ENCODE measurements around the gene SLAIN2. TPM values are rescaled to one million over a fixed set of nuclear protein-coding genes. Genes with fewer than 3 reads are reported as not detected.
"Not testable (repeated sequence)": the region's sequence is repeated elsewhere in the genome, so short reads cannot be mapped to it uniquely, and the experiment has no call there.

The SLAIN2 gene
- 18.8 and 28.8 TPM in 2 replicates for total RNA-seq (2012; rRNA removed)

GRCh38 chr4:48340965-48341775 is at the start of gene SLAIN2:
Gene SLAIN2, plus strand, starts transcription at chr4:48341529. Its CDS starts 211 bp downstream, at chr4:48341740.
- Histone ChIP-seq H3K4me1 (ENCODE audit: control insufficient read depth, insufficient read depth, low read length) (peaks cover 36% of the 10 kb centered on the region), H3K9me3 (replicated peaks; ENCODE audit: low read length) (no peaks in the 10 kb centered on the region), H3K4me3 (ENCODE audit: low read length) (peak within 1 kb of the TSS; percentile 82), H3K4me2 (ENCODE audit: low read length) (peak within 1 kb of the TSS; percentile 86), H3K27me3 (ENCODE audit: control insufficient read depth, insufficient read depth, low read length) (no peaks in the 10 kb centered on the region), H3K36me3 (ENCODE audit: insufficient read depth, low read length) (no peaks in the 10 kb centered on the region), H3K9ac (ENCODE audit: low read depth, low read length) (peak within 1 kb of the TSS; percentile 99)

- H3K36me3 ChIP-seq (ENCODE audit: insufficient read depth, low read length); H3K27me3 ChIP-seq (ENCODE audit: control insufficient read depth, insufficient read depth, low read length); H3K4me1 ChIP-seq (ENCODE audit: control insufficient read depth, insufficient read depth, low read length); H3K9ac ChIP-seq (ENCODE audit: low read depth, low read length); H3K4me2 ChIP-seq (ENCODE audit: low read length); H3K4me3 ChIP-seq (ENCODE audit: low read length); H3K9me3 ChIP-seq (replicated peaks; ENCODE audit: low read length): not testable (repeated sequence)
Observed at GRCh38 chr4:48292218-48292790, 49.0 kb upstream of the SLAIN2 start.

- Histone ChIP-seq H3K9ac (ENCODE audit: low read depth, low read length) (no peak overlapping the region), H3K36me3 (ENCODE audit: insufficient read depth, low read length) (no peaks in the 10 kb centered on the region), H3K4me1 (ENCODE audit: control insufficient read depth, insufficient read depth, low read length) (peaks cover 7% of the 10 kb centered on the region), H3K27me3 (ENCODE audit: control insufficient read depth, insufficient read depth, low read length) (no peaks in the 10 kb centered on the region), H3K9me3 (replicated peaks; ENCODE audit: low read length) (no peaks in the 10 kb centered on the region), H3K4me2 (ENCODE audit: low read length) (no peak overlapping the region), H3K4me3 (ENCODE audit: low read length) (no peak overlapping the region)
Observed at GRCh38 chr4:48295116-48295515, 46.2 kb upstream of the SLAIN2 start.

GRCh38 chr4:48296365-48296764 is 45.0 kb upstream of the SLAIN2 start:
- Histone ChIP-seq H3K4me1 (ENCODE audit: control insufficient read depth, insufficient read depth, low read length) (peaks cover 7% of the 10 kb centered on the region), H3K4me2 (ENCODE audit: low read length) (no peak overlapping the region), H3K36me3 (ENCODE audit: insufficient read depth, low read length) (no peaks in the 10 kb centered on the region), H3K4me3 (ENCODE audit: low read length) (no peak overlapping the region), H3K27me3 (ENCODE audit: control insufficient read depth, insufficient read depth, low read length) (no peaks in the 10 kb centered on the region), H3K9me3 (replicated peaks; ENCODE audit: low read length) (no peaks in the 10 kb centered on the region), H3K9ac (ENCODE audit: low read depth, low read length) (no peak overlapping the region)

- Histone ChIP-seq H3K9me3 (replicated peaks; ENCODE audit: low read length) (no peaks in the 10 kb centered on the region), H3K4me3 (ENCODE audit: low read length) (no peak overlapping the region), H3K36me3 (ENCODE audit: insufficient read depth, low read length) (no peaks in the 10 kb centered on the region), H3K4me2 (ENCODE audit: low read length) (no peak overlapping the region), H3K27me3 (ENCODE audit: control insufficient read depth, insufficient read depth, low read length) (no peaks in the 10 kb centered on the region), H3K4me1 (ENCODE audit: control insufficient read depth, insufficient read depth, low read length) (peaks cover 7% of the 10 kb centered on the region), H3K9ac (ENCODE audit: low read depth, low read length) (no peak overlapping the region)
Observed at GRCh38 chr4:48297256-48297846, 44.0 kb upstream of the SLAIN2 start.

GRCh38 chr4:48299560-48299959 is 41.8 kb upstream of the SLAIN2 start:
- Histone ChIP-seq H3K9me3 (replicated peaks; ENCODE audit: low read length) (no peaks in the 10 kb centered on the region), H3K4me2 (ENCODE audit: low read length) (peak overlapping the region; percentile 49), H3K36me3 (ENCODE audit: insufficient read depth, low read length) (no peaks in the 10 kb centered on the region), H3K9ac (ENCODE audit: low read depth, low read length) (no peak overlapping the region), H3K4me3 (ENCODE audit: low read length) (no peak overlapping the region), H3K27me3 (ENCODE audit: control insufficient read depth, insufficient read depth, low read length) (no peaks in the 10 kb centered on the region), H3K4me1 (ENCODE audit: control insufficient read depth, insufficient read depth, low read length) (peaks cover 7% of the 10 kb centered on the region)

- Histone ChIP-seq H3K4me3 (ENCODE audit: low read length) (no peak overlapping the region), H3K4me1 (ENCODE audit: control insufficient read depth, insufficient read depth, low read length) (peaks cover 7% of the 10 kb centered on the region), H3K9me3 (replicated peaks; ENCODE audit: low read length) (no peaks in the 10 kb centered on the region), H3K4me2 (ENCODE audit: low read length) (peak overlapping the region; percentile 49), H3K27me3 (ENCODE audit: control insufficient read depth, insufficient read depth, low read length) (no peaks in the 10 kb centered on the region), H3K9ac (ENCODE audit: low read depth, low read length) (no peak overlapping the region), H3K36me3 (ENCODE audit: insufficient read depth, low read length) (no peaks in the 10 kb centered on the region)
Observed at GRCh38 chr4:48300004-48300403, 41.3 kb upstream of the SLAIN2 start.

- no peaks in the 10 kb centered on the region for H3K9me3 ChIP-seq (replicated peaks; ENCODE audit: low read length)
- no peaks in the 10 kb centered on the region for H3K36me3 ChIP-seq (ENCODE audit: insufficient read depth, low read length)
- no peaks in the 10 kb centered on the region for H3K27me3 ChIP-seq (ENCODE audit: control insufficient read depth, insufficient read depth, low read length)
- H3K4me3 ChIP-seq (ENCODE audit: low read length): no peak overlapping the region
- no peak overlapping the region for H3K4me2 ChIP-seq (ENCODE audit: low read length)
- peaks cover 5% of the 10 kb centered on the region for H3K4me1 ChIP-seq (ENCODE audit: control insufficient read depth, insufficient read depth, low read length)
- no peak overlapping the region for H3K9ac ChIP-seq (ENCODE audit: low read depth, low read length)
Observed at GRCh38 chr4:48305508-48305907, 35.8 kb upstream of the SLAIN2 start.

GRCh38 chr4:48307528-48307927 is 33.8 kb upstream of the SLAIN2 start:
- peaks cover 5% of the 10 kb centered on the region for H3K4me1 ChIP-seq (ENCODE audit: control insufficient read depth, insufficient read depth, low read length)

GRCh38 chr4:48308901-48309300 is 32.4 kb upstream of the SLAIN2 start:
- Histone ChIP-seq H3K9ac (ENCODE audit: low read depth, low read length) (no peak overlapping the region), H3K4me3 (ENCODE audit: low read length) (no peak overlapping the region), H3K36me3 (ENCODE audit: insufficient read depth, low read length) (no peaks in the 10 kb centered on the region), H3K9me3 (replicated peaks; ENCODE audit: low read length) (no peaks in the 10 kb centered on the region), H3K4me1 (ENCODE audit: control insufficient read depth, insufficient read depth, low read length) (peaks cover 5% of the 10 kb centered on the region), H3K4me2 (ENCODE audit: low read length) (no peak overlapping the region), H3K27me3 (ENCODE audit: control insufficient read depth, insufficient read depth, low read length) (no peaks in the 10 kb centered on the region)

More at GRCh38 chr4:48307528-48307927, 33.8 kb upstream of the SLAIN2 start:
- Histone ChIP-seq H3K9me3 (replicated peaks; ENCODE audit: low read length) (no peaks in the 10 kb centered on the region), H3K4me3 (ENCODE audit: low read length) (no peak overlapping the region), H3K4me2 (ENCODE audit: low read length) (no peak overlapping the region), H3K9ac (ENCODE audit: low read depth, low read length) (no peak overlapping the region), H3K27me3 (ENCODE audit: control insufficient read depth, insufficient read depth, low read length) (no peaks in the 10 kb centered on the region), H3K36me3 (ENCODE audit: insufficient read depth, low read length) (no peaks in the 10 kb centered on the region)

- Histone ChIP-seq H3K4me3 (ENCODE audit: low read length) (no peak overlapping the region), H3K9ac (ENCODE audit: low read depth, low read length) (no peak overlapping the region), H3K9me3 (replicated peaks; ENCODE audit: low read length) (no peaks in the 10 kb centered on the region), H3K36me3 (ENCODE audit: insufficient read depth, low read length) (no peaks in the 10 kb centered on the region), H3K27me3 (ENCODE audit: control insufficient read depth, insufficient read depth, low read length) (no peaks in the 10 kb centered on the region), H3K4me2 (ENCODE audit: low read length) (no peak overlapping the region), H3K4me1 (ENCODE audit: control insufficient read depth, insufficient read depth, low read length) (peaks cover 5% of the 10 kb centered on the region)
Observed at GRCh38 chr4:48311896-48312295, 29.4 kb upstream of the SLAIN2 start.

Data from skeletal muscle satellite cell (primary cell).